ENCODE data around the gene ARHGAP22.

GRCh38 chr10:48527756-48528155, 77.1 kb downstream of the ARHGAP22 start:
- TF ChIP-seq EZH2 (IDR thresholded peaks at IDR 0.05; ENCODE audit: insufficient read depth, poor library complexity, severe bottlenecking) (no peak), EZH2phosphoT487 (IDR thresholded peaks at IDR 0.05; ENCODE audit: insufficient read depth, low read depth) (no peak)
